HL-60 (cell line): ENCODE measurements around the gene ASIC1.
A peak's percentile ranks its signal among the peaks of the same experiment; 100 is the strongest.

Experiments used
- GABPA ChIP-seq: IDR thresholded peaks from 2 replicates; pipeline ENCODE4 v1.6.1; 2012; ENCODE audit warnings: low read depth
- POLR2AphosphoS5 ChIP-seq: IDR thresholded peaks from 2 replicates; pipeline ENCODE4 v1.6.1; 2012; ENCODE audit warnings: low read depth
- TF ChIP-seq, protein P1 (sequence below): IDR thresholded peaks from one replicate; pipeline ENCODE4 v1.5.1; 2011; ENCODE audit warnings: low read length, control low read depth, inconsistent platforms; ENCODE audit not compliant: insufficient read depth
- TF ChIP-seq, protein P2 (sequence below): IDR thresholded peaks from 2 replicates; pipeline ENCODE4 v1.6.1; 2012; ENCODE audit warnings: low read depth; ENCODE audit not compliant: insufficient replicate concordance

DNA sequence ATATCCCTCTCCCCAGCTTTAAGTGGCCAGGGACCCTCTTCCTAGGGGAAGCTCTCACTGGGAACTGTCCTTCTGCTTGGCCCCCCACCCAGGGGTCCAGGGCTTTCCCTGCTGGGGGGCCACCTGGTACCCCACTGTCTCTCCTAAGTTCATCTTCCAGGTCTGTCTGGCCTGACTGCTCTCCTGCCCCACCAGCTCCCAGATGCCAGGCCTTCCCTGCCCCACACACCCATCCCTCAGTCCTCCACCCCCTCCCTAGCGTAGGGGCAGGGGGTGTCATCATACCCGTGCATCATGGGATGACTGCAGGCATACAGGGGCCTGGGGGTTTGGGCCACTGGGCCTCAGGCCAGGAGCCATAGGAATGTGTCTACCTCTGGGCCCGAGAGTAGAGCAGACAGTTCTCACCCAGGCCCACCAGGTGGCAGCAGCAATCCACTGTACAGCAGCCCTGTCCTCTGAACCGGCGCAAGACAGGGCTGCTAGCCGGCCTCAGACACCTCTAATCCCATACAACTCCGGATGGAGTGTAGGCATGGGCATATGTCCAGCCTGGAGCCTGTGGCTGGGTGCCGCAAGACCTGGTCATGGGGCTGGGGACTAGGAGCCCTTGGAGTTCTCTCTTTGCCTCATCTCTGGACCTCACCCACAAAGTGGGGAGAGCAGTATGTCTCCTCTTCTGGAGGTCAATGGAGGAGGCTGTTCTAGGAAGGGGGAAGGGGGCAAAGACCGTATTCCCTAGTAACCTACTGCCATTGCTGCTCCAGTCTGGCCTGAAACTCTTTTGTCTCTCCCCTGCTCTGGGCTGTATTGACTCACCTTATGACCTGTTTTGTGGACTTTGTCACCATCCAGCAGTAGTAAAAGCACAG, 17.8 kb downstream of the ASIC1 start:
- no peak for TF ChIP-seq POLR2AphosphoS5
- TF ChIP-seq, protein P1, sequence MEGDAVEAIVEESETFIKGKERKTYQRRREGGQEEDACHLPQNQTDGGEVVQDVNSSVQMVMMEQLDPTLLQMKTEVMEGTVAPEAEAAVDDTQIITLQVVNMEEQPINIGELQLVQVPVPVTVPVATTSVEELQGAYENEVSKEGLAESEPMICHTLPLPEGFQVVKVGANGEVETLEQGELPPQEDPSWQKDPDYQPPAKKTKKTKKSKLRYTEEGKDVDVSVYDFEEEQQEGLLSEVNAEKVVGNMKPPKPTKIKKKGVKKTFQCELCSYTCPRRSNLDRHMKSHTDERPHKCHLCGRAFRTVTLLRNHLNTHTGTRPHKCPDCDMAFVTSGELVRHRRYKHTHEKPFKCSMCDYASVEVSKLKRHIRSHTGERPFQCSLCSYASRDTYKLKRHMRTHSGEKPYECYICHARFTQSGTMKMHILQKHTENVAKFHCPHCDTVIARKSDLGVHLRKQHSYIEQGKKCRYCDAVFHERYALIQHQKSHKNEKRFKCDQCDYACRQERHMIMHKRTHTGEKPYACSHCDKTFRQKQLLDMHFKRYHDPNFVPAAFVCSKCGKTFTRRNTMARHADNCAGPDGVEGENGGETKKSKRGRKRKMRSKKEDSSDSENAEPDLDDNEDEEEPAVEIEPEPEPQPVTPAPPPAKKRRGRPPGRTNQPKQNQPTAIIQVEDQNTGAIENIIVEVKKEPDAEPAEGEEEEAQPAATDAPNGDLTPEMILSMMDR: peak; percentile 91
- no peak for TF ChIP-seq GABPA
- TF ChIP-seq, protein P2, sequence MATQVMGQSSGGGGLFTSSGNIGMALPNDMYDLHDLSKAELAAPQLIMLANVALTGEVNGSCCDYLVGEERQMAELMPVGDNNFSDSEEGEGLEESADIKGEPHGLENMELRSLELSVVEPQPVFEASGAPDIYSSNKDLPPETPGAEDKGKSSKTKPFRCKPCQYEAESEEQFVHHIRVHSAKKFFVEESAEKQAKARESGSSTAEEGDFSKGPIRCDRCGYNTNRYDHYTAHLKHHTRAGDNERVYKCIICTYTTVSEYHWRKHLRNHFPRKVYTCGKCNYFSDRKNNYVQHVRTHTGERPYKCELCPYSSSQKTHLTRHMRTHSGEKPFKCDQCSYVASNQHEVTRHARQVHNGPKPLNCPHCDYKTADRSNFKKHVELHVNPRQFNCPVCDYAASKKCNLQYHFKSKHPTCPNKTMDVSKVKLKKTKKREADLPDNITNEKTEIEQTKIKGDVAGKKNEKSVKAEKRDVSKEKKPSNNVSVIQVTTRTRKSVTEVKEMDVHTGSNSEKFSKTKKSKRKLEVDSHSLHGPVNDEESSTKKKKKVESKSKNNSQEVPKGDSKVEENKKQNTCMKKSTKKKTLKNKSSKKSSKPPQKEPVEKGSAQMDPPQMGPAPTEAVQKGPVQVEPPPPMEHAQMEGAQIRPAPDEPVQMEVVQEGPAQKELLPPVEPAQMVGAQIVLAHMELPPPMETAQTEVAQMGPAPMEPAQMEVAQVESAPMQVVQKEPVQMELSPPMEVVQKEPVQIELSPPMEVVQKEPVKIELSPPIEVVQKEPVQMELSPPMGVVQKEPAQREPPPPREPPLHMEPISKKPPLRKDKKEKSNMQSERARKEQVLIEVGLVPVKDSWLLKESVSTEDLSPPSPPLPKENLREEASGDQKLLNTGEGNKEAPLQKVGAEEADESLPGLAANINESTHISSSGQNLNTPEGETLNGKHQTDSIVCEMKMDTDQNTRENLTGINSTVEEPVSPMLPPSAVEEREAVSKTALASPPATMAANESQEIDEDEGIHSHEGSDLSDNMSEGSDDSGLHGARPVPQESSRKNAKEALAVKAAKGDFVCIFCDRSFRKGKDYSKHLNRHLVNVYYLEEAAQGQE: no peak
